B cell (primary cell): Measurements from ENCODE around the gene DUS4L. TPM values are rescaled to one million over a fixed set of nuclear protein-coding genes. Genes with fewer than 3 reads are reported as not detected.

Source experiments
- ATAC-seq: fragments of 200-7000 bp; cut with Tn5 transposase; one replicate; pipeline ENCODE4 v1.10.0; 2021; ENCODE audit warnings: low read depth, mild to moderate bottlenecking, moderate number of reproducible peaks, moderate library complexity
- CTCF ChIA-PET: fragments of 350-600 bp; sonication (Branson Sonifier 250); formaldehyde crosslinking; loops from one replicate; lab custom pipeline; 2021; ENCODE audit warnings: antibody characterized with exemption, inconsistent platforms; lab: Charles Lee
- POLR2A ChIA-PET: fragments of 350-600 bp; sonication (Branson Sonifier 250); formaldehyde crosslinking; loops from one replicate; lab custom pipeline; 2021; ENCODE audit warnings: antibody characterized with exemption; lab: Charles Lee
- DNase-seq: peaks from one replicate; pipeline ENCODE4 v3.0.0; 2013
- H2AFZ ChIP-seq: 2 replicates; pipeline ENCODE4 v1.6.1; 2012; ENCODE audit warnings: mild to moderate bottlenecking, low read depth, low read length; ENCODE audit not compliant: insufficient read depth, poor library complexity, severe bottlenecking
- H3K27ac ChIP-seq, 2 donors: 1 replicate in 1 of 2; 2 replicates in 1 of 2; pipeline ENCODE4 v1.5.1; 2012 to 2013; ENCODE audit warnings: low read length in 2 of 2, mild to moderate bottlenecking in 2 of 2, moderate library complexity in 1 of 2
- H3K27me3 ChIP-seq, 4 experiments: fragments of 200-600 bp in 1 of 4; sonication (generic) in 1 of 4; replicated peaks in 1 of 4; 1 replicate in 2 of 4; 2 replicates in 2 of 4; pipeline versions ENCODE4 v1.6.1 to v1.7.0; 2013 to 2016; ENCODE audit warnings: low read length in 3 of 4, mild to moderate bottlenecking in 2 of 4, mixed read lengths in 1 of 4, moderate library complexity in 1 of 4; ENCODE audit not compliant: insufficient read depth in 4 of 4, control insufficient read depth in 3 of 4; ENCODE audit errors: control extremely low read depth in 1 of 4
- H3K36me3 ChIP-seq, 2 experiments: replicated peaks in 1 of 2; 1 replicate in 1 of 2; 2 replicates in 1 of 2; pipeline versions ENCODE4 v1.6.1 to v1.7.1; 2013; ENCODE audit warnings: low read length in 1 of 2; ENCODE audit not compliant: insufficient read depth in 2 of 2, control insufficient read depth in 1 of 2; ENCODE audit errors: control extremely low read depth in 1 of 2, extremely low read depth in 1 of 2
- H3K4me1 ChIP-seq, 2 donors: fragments of 200-600 bp in 1 of 2; sonication (generic) in 1 of 2; 1 replicate in 1 of 2; 2 replicates in 1 of 2; pipeline versions ENCODE4 v1.5.1 to v1.6.1; 2013 to 2017; ENCODE audit warnings: low read length in 2 of 2; ENCODE audit not compliant: control insufficient read depth in 2 of 2, insufficient read depth in 2 of 2
- H3K4me2 ChIP-seq: replicated peaks from 2 replicates; pipeline ENCODE3; 2012; ENCODE audit warnings: mild to moderate bottlenecking, low read depth, low read length; ENCODE audit not compliant: poor library complexity, severe bottlenecking
- H3K4me3 ChIP-seq, 5 experiments: fragments of 200-600 bp in 1 of 5; sonication (generic) in 1 of 5; 1 replicate in 3 of 5; 2 replicates in 2 of 5; pipeline versions ENCODE4 v1.5.1 to v1.7.0; 2011 to 2016; ENCODE audit warnings: low read length in 4 of 5, mild to moderate bottlenecking in 4 of 5, low read depth in 2 of 5, control low read depth in 1 of 5, moderate library complexity in 1 of 5; ENCODE audit not compliant: insufficient read depth in 1 of 5; ENCODE audit errors: control extremely low read depth in 1 of 5, extremely low read depth in 1 of 5
- H3K79me2 ChIP-seq: fragments of 200-600 bp; sonication (generic); one replicate; pipeline ENCODE4 v1.6.0; 2016; ENCODE audit warnings: low read length; ENCODE audit not compliant: control insufficient read depth, insufficient read depth
- H3K9ac ChIP-seq: fragments of 200-600 bp; sonication (generic); 2 replicates; pipeline ENCODE4 v1.6.1; 2017; ENCODE audit warnings: mild to moderate bottlenecking, low read length, moderate library complexity
- H3K9me3 ChIP-seq, 3 donors: one replicate each; pipeline versions ENCODE4 v1.6.1 to v1.7.1; 2013; ENCODE audit warnings: low read length in 2 of 3; ENCODE audit not compliant: control insufficient read depth in 2 of 3, insufficient read depth in 1 of 3; ENCODE audit errors: control extremely low read depth in 1 of 3
- H4K20me1 ChIP-seq: 2 replicates; pipeline ENCODE4 v1.6.0; 2012; ENCODE audit warnings: mild to moderate bottlenecking, low read length; ENCODE audit not compliant: insufficient read depth, control insufficient read depth, poor library complexity, severe bottlenecking
- H3K27ac Mint-ChIP-seq: one replicate; pipeline ENCODE4 v1.8.0; 2021; ENCODE audit warnings: mixed read lengths
- H3K27me3 Mint-ChIP-seq: one replicate; pipeline ENCODE4 v1.8.0; 2021; ENCODE audit warnings: mixed read lengths
- H3K4me1 Mint-ChIP-seq: one replicate; pipeline ENCODE4 v1.8.0; 2021; ENCODE audit warnings: mixed read lengths
- H3K4me3 Mint-ChIP-seq: one replicate; pipeline ENCODE4 v1.8.0; 2021; ENCODE audit warnings: mixed read lengths
- H3K9me3 Mint-ChIP-seq: one replicate; pipeline ENCODE4 v1.8.0; 2022; ENCODE audit warnings: mixed read lengths; ENCODE audit not compliant: insufficient read depth
- EZH2 ChIP-seq: IDR thresholded peaks from 2 replicates; pipeline ENCODE4 v1.6.1; 2012; ENCODE audit warnings: borderline replicate concordance, low read depth, mild to moderate bottlenecking, moderate library complexity, low read length; ENCODE audit not compliant: insufficient read depth, poor library complexity, severe bottlenecking
- intact Hi-C: fragments of 100-400 bp; cut with micrococcal nuclease; formaldehyde crosslinking; loops from one replicate; pipeline ENCODE4 v1.10.0; 2022
- polyA plus RNA-seq: library from polyadenylated mRNA; depleted of rRNA; stranded (reverse); fragments of >200 nt; gene quantifications from 2 replicates; pipeline ENCODE4 v1.2.3, GENCODE V29; 2012
- total RNA-seq, 2 donors: library from RNA; stranded (reverse); fragments of 120-200 nt in 1 of 2; gene quantifications; 1 replicate in 1 of 2; 2 replicates in 1 of 2; pipeline versions ENCODE4 v1.2.3 to v1.2.4, GENCODE V29; 2013 to 2022
- TF ChIP-seq, protein P1 (sequence below): fragments of 200-600 bp; IDR thresholded peaks from one replicate; pipeline ENCODE4 v1.8.0; 2022; ENCODE audit warnings: antibody characterized with exemption, mild to moderate bottlenecking

The DUS4L gene
- total and polyA plus RNA-seq, 2 donors (not counting 1 experiment from before 2014, with no cell fraction given), result 4.1 to 18.7 TPM

DNA sequence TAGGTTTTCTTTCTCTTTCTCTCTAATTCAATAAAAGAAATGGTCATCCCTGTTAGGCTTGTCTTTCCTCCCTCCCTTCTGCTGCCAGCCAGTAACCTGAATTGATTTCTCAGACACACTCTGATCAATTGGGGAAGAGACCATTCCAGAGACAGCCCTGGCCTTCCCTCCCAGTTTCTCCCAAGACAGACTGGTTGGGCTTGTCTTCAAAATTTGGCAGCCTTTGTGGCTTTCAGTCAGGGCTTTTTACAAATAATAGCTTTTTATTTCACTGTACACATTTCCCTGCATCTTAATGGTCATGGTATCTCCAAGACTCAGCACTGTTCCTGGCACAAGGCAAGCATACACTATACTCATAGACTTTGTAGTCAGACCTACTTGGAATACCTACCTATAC, 50.2 kb downstream of the DUS4L start:
- no peaks in the 10 kb centered on the region for H4K20me1 ChIP-seq
- H3K79me2 ChIP-seq, result no peaks in the 10 kb centered on the region
- H3K36me3 ChIP-seq, result peaks cover 6 to 12% of the 10 kb centered on the region in 2 experiments
- no peaks in the 10 kb centered on the region for H3K27me3 ChIP-seq
- no peak overlapping the region for H3K9ac ChIP-seq
- no peak overlapping the region for H2AFZ ChIP-seq
- intact Hi-C loops, result no loop called here
- Mint-ChIP-seq H3K4me1 (no peaks in the 10 kb centered on the region), H3K27me3 (no peaks in the 10 kb centered on the region), H3K27ac (no peak overlapping the region), H3K4me3 (no peak overlapping the region), H3K9me3 (no peaks in the 10 kb centered on the region)
- DNase-seq, result no peak
- POLR2A ChIA-PET, result no interaction called here
- H3K9me3 ChIP-seq, result no peaks in the 10 kb centered on the region
- no peak overlapping the region for H3K4me3 ChIP-seq
- H3K4me1 ChIP-seq, result no peaks in the 10 kb centered on the region
- H3K27ac ChIP-seq, result no peak overlapping the region
- no peak for ATAC-seq
- no peak overlapping the region for H3K4me2 ChIP-seq
- TF ChIP-seq, protein P1, sequence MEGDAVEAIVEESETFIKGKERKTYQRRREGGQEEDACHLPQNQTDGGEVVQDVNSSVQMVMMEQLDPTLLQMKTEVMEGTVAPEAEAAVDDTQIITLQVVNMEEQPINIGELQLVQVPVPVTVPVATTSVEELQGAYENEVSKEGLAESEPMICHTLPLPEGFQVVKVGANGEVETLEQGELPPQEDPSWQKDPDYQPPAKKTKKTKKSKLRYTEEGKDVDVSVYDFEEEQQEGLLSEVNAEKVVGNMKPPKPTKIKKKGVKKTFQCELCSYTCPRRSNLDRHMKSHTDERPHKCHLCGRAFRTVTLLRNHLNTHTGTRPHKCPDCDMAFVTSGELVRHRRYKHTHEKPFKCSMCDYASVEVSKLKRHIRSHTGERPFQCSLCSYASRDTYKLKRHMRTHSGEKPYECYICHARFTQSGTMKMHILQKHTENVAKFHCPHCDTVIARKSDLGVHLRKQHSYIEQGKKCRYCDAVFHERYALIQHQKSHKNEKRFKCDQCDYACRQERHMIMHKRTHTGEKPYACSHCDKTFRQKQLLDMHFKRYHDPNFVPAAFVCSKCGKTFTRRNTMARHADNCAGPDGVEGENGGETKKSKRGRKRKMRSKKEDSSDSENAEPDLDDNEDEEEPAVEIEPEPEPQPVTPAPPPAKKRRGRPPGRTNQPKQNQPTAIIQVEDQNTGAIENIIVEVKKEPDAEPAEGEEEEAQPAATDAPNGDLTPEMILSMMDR, result no peak
- no peak for TF ChIP-seq EZH2
- CTCF ChIA-PET, result no interaction called here

DNA sequence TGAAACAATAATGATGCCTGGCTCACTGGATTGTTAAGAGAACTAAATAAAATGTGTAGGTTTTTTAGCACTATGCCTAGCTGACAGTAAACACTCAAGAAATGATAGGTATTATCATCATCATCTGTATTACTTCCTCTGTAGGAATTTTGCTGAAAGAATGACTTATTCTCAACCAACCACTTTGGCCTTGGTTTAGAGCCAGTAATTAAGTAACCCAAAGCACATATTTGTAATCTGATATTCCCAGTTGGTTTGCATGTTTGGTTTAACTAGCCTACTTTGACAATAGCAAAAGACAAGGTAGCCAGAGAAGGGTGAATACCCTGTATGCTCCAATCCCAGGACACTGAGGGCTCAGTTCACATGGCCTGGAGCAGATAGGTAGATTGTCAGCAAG, 50.7 kb downstream of the DUS4L start:
- Mint-ChIP-seq H3K27ac (no peak overlapping the region), H3K4me3 (no peak overlapping the region), H3K27me3 (no peaks in the 10 kb centered on the region), H3K9me3 (no peaks in the 10 kb centered on the region), H3K4me1 (no peaks in the 10 kb centered on the region)
- Histone ChIP-seq H3K9me3 (no peaks in the 10 kb centered on the region), H3K4me1 (no peaks in the 10 kb centered on the region), H3K9ac (no peak overlapping the region), H3K27me3 (no peaks in the 10 kb centered on the region), H3K27ac (no peak overlapping the region), H3K79me2 (no peaks in the 10 kb centered on the region), H4K20me1 (no peaks in the 10 kb centered on the region), H3K4me3 (no peak overlapping the region), H3K4me2 (no peak overlapping the region), H2AFZ (no peak overlapping the region), H3K36me3 (peaks cover 3 to 12% of the 10 kb centered on the region in 2 experiments)
- POLR2A ChIA-PET, result no interaction called here
- intact Hi-C loops, result no loop called here
- TF ChIP-seq, protein P1, result no peak
- TF ChIP-seq EZH2, result no peak
- CTCF ChIA-PET, result no interaction called here
- no peak for ATAC-seq
- no peak for DNase-seq
